Mononuclear cell (primary cell): ENCODE results near the gene STAT6. TPM values are rescaled to one million over a fixed set of nuclear protein-coding genes. Genes with fewer than 3 reads are reported as not detected.
"Not testable (repeated sequence)": the region's sequence is repeated elsewhere in the genome, so short reads cannot be mapped to it uniquely, and the experiment has no call there.

Experiments used
- H3K27me3 ChIP-seq: 2 replicates; pipeline ENCODE4 v1.6.0; 2011; ENCODE audit warnings: low read length, control low read depth; ENCODE audit not compliant: insufficient read depth
- H3K4me1 ChIP-seq: 2 replicates; pipeline ENCODE4 v1.5.1; 2011; ENCODE audit warnings: mild to moderate bottlenecking, low read length, control low read depth; ENCODE audit not compliant: insufficient read depth
- H3K4me3 ChIP-seq: 2 replicates; pipeline ENCODE4 v1.5.1; 2011; ENCODE audit warnings: mild to moderate bottlenecking, low read length, moderate library complexity
- H3K9me3 ChIP-seq: 2 replicates; pipeline ENCODE4 v1.5.1; 2011; ENCODE audit warnings: low read depth, mild to moderate bottlenecking, control low read depth, low read length
- total RNA-seq: library from RNA; depleted of rRNA; stranded (reverse); fragments of >200 nt; gene quantifications from one replicate; pipeline ENCODE4 v1.2.3, GENCODE V29; 2012

The STAT6 gene
- total RNA-seq, 1 donor, result 68.1 TPM

- no peaks in the 10 kb centered on the region for H3K27me3 ChIP-seq
- H3K4me1 ChIP-seq, result peaks cover 54% of the 10 kb centered on the region
- H3K4me3 ChIP-seq, result no peak overlapping the region
- no peaks in the 10 kb centered on the region for H3K9me3 ChIP-seq
Observed at GRCh38 chr12:57133916-57134315, 22.8 kb upstream of the STAT6 start.

DNA sequence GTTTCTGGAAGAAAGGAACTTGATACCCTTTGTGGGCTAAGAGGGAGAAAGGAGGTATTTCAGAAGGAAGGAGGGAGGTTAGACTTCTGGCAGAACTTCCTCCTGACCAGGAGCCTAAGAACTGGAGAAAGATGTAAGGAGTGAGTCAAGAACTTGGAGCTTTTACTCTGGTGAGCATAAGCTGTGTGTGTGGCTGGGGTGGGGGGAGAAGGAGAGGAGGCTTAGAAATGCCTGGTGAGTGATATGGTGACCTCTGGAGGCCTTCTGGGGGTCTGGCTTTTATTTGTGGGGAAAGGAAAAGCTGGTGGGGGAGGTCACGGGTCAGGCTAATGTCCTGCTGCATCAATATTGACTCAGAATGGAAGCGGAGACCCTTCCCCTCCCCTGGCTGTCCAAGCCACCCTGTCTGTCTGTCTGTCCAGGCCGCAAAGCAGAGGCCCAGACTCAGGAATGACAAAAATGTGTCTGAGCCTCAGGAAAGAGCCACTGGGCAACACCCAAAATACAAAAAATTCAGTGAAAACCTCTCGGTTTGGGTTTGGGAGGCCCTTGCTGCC lies 21.9 kb upstream of the STAT6 start:
- Histone ChIP-seq H3K4me1 (peaks cover 46% of the 10 kb centered on the region), H3K4me3 (no peak overlapping the region), H3K9me3 (no peaks in the 10 kb centered on the region), H3K27me3 (no peaks in the 10 kb centered on the region)

GRCh38 chr12:57131896-57132744 lies 21.0 kb upstream of the STAT6 start:
- H3K27me3 ChIP-seq, result peaks cover 2% of the 10 kb centered on the region
- H3K9me3 ChIP-seq, result no peaks in the 10 kb centered on the region
- H3K4me3 ChIP-seq, result no peak overlapping the region
- H3K4me1 ChIP-seq, result peaks cover 41% of the 10 kb centered on the region

GRCh38 chr12:57130941-57131340 lies 19.8 kb upstream of the STAT6 start:
- H3K4me3 ChIP-seq, result no peak overlapping the region
- peaks cover 41% of the 10 kb centered on the region for H3K4me1 ChIP-seq
- H3K27me3 ChIP-seq, result peaks cover 10% of the 10 kb centered on the region
- no peaks in the 10 kb centered on the region for H3K9me3 ChIP-seq

DNA sequence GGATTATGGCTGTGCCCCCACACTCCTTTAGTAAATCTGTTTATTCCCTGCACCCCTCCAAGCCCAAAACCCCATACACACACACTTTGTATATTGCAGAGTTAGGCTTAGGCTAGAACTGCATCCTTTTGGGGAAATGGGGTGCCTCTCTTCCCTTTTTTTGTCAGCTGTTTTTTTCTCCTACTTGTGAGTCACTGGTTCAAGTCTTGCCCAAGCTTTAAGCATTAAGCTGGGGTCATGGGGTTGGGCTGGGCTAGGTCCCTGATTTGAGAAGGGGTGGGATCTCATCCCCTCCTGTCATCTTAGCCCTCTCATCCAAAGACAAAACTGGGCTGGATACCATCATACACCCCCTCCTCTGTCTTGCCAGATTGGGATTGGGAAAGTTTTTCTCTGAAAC lies 18.7 kb upstream of the STAT6 start:
- H3K4me3 ChIP-seq, result peak overlapping the region; percentile 56
- no peaks in the 10 kb centered on the region for H3K9me3 ChIP-seq
- H3K4me1 ChIP-seq, result peaks cover 41% of the 10 kb centered on the region
- H3K27me3 ChIP-seq, result peaks cover 11% of the 10 kb centered on the region

DNA sequence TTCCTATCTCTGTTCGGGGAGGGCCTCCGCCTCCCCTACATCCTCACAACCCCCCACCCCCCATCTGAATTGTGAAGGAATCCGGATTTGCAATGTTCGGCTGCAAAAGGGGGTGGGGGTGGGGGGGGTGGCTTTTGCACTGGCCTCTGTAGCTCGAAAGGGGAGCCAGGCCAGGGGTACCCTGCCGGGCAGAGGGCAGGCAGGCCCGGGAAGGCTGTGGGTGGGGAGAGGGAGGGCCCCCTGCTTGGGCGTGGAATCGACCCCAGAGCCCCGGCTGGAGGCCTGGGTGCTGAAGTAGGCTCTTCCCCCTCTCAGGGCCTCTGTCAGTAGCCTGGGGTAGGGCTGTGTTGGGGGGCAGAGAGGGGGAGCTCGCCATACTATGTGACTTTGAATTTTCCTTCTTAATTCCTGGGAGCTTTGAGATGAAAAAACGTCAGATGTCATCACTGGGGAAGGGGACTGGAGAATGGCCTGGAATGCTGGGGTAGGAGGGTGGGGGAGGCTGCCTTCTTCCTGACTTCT lies 18.2 kb upstream of the STAT6 start:
- H3K4me3 ChIP-seq, result peak overlapping the region; percentile 56
- H3K4me1 ChIP-seq, result peaks cover 41% of the 10 kb centered on the region
- no peaks in the 10 kb centered on the region for H3K9me3 ChIP-seq
- H3K27me3 ChIP-seq, result peaks cover 14% of the 10 kb centered on the region

DNA sequence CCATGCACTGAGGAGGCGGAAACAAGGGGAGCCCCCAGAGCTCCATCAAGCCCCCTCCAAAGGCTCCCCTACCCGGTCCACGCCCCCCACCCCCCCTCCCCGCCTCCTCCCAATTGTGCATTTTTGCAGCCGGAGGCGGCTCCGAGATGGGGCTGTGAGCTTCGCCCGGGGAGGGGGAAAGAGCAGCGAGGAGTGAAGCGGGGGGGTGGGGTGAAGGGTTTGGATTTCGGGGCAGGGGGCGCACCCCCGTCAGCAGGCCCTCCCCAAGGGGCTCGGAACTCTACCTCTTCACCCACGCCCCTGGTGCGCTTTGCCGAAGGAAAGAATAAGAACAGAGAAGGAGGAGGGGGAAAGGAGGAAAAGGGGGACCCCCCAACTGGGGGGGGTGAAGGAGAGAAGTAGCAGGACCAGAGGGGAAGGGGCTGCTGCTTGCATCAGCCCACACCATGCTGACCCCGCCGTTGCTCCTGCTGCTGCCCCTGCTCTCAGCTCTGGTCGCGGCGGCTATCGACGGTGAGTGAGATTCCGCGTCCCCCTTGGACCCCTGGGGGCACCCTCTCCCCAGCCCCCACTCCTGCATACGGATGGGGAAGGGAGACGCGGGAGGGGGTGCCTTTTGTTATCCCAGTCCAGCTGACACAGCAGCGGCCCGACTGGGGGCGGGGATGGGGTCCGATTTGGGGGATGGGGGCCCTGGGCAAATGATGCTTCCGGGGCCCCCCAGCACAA lies 17.5 kb upstream of the STAT6 start:
- H3K9me3 ChIP-seq, result no peaks in the 10 kb centered on the region
- peaks cover 41% of the 10 kb centered on the region for H3K4me1 ChIP-seq
- peaks cover 14% of the 10 kb centered on the region for H3K27me3 ChIP-seq
- peak overlapping the region; percentile 56 for H3K4me3 ChIP-seq

DNA sequence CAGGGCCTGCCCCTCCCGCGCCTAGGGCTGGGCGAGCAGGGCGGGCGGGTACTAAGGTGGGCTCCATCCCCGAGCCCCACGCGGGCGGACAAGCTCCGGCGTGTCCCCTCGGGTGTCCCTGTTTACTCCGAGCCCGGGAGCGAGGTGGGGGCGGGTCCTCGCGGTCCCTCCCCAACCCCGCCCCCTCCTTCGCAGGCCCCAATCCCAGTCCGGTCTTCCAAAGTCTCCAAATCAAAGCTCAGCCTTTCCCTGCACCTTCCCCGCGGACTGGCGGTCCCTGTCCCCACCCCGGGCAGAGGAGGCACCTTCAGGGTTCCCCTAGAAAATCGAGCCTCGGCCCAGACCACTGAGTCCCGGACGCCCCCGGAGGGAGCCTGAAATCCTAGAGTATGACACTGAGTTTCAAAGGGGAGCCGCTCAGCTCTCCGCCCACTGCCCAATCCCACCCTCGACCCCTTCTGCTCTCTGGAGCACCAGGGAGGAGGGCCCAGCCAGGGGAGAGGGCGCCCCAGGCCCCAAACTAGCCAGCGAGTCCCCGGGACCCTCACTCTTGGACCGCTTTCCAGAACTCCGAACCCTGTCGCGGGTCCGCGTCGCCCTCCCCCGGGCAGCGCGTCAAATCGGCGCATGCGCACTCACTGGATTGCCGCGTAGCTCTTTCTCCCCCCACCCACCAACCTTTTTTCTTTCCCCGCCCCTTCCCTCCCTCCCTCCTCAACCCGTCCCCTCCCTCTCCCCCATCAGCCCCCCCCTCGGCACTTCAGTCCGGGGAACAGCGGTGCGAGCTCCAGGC lies 16.8 kb upstream of the STAT6 start, which contains the start of gene LRP1:
LRP1 (plus strand) TSS at position 758 of the 793 bp plus-strand sequence. CDS start 482 bp downstream, outside the sequence.
- peaks cover 38% of the 10 kb centered on the region for H3K4me1 ChIP-seq
- no peaks in the 10 kb centered on the region for H3K9me3 ChIP-seq
- peaks cover 14% of the 10 kb centered on the region for H3K27me3 ChIP-seq
- peak within 1 kb of the TSS; percentile 62 for H3K4me3 ChIP-seq

- Histone ChIP-seq H3K9me3 (no peaks in the 10 kb centered on the region), H3K4me1 (peaks cover 31% of the 10 kb centered on the region), H3K4me3 (peak overlapping the region; percentile 62), H3K27me3 (peaks cover 14% of the 10 kb centered on the region)
Observed at GRCh38 chr12:57127101-57127725, 16.1 kb upstream of the STAT6 start.

- peaks cover 24% of the 10 kb centered on the region for H3K4me1 ChIP-seq
- H3K4me3 ChIP-seq, result no peak overlapping the region
- no peaks in the 10 kb centered on the region for H3K9me3 ChIP-seq
- peaks cover 14% of the 10 kb centered on the region for H3K27me3 ChIP-seq
Observed at GRCh38 chr12:57126561-57126960, 15.4 kb upstream of the STAT6 start.

- Histone ChIP-seq H3K9me3 (no peaks in the 10 kb centered on the region), H3K27me3 (peaks cover 14% of the 10 kb centered on the region), H3K4me3 (no peak overlapping the region), H3K4me1 (peaks cover 19% of the 10 kb centered on the region)
Observed at GRCh38 chr12:57126061-57126460, 14.9 kb upstream of the STAT6 start.

DNA sequence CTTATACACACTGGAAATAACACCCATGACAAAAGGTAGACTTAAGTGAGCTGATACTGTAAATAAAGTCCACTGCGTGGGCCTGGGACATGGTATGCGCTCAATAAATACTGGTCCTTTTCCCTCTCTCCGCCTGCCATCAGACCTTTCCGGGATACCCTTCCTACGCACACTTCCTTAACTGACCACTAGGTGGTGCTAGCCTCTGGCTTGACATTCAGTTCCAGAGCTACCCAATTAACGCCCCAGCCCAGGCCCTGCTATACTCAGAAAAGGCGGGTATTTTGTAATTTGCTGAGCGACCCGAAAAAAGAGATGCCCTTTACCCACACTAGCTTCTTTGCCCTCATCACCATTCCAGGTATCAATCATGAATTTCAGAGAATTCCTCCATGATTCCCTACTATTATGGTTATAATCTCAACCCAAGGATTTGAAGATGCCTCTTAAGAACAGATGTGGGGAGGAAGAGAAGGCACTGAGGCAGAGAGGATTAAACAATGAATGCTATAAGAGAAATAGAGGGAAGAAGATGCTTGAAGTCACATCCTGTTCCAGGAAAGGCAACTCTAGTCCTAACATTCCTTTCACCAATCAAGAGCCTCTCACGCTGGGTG lies 13.2 kb upstream of the STAT6 start:
- peaks cover 14% of the 10 kb centered on the region for H3K27me3 ChIP-seq
- H3K4me1 ChIP-seq, result peaks cover 13% of the 10 kb centered on the region
- no peak overlapping the region for H3K4me3 ChIP-seq
- H3K9me3 ChIP-seq, result no peaks in the 10 kb centered on the region

DNA sequence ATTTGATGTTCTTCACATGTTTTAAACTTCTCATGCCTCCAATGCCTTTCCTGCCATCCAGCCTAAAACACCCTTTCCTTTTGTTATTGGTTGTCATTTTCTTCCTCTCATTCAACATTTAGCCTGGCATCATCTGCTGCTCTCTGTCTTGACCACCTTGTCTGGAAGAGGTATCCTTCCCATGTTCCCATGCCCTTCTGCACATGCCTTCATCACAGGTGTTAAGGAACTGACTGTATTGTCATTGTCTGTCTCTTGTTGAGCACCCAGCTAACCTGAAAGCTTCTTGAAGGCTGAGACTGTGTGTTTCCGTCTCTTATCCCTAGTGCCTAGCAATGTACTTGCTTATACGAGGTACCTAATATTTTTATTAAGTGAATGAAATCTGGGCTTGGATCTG lies 12.7 kb upstream of the STAT6 start:
- Histone ChIP-seq H3K9me3 (no peaks in the 10 kb centered on the region), H3K27me3 (peaks cover 14% of the 10 kb centered on the region), H3K4me1 (peaks cover 19% of the 10 kb centered on the region), H3K4me3 (no peak overlapping the region)

DNA sequence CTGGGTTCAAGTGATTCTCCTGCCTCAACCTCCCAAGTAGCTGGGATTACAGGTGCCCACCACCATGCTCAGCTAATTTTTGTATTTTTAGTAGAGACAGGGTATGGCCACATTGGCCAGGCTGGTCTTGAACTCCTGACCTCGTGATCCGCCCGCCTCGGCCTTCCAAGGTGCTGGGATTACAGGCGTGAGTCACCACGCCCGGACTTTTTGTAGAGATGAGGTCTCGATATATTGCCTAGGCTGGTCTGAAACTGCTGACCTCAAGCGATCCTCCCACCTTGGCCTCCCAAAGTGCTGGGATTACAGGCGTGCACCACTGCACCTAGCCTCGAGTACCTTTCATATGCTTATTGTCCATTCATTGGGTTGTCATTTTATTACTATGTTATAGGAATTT lies 9.6 kb upstream of the STAT6 start:
- H3K9me3 ChIP-seq, H3K27me3 ChIP-seq, H3K4me3 ChIP-seq: not testable (repeated sequence)
- peaks cover 19% of the 10 kb centered on the region for H3K4me1 ChIP-seq
